Loucy (cell line): ENCODE results near the gene NBAS.

Experiments
- H2AFZ ChIP-seq: fragments of 200-600 bp; sonication (generic); 2 replicates; pipeline ENCODE4 v1.6.0; 2016; ENCODE audit warnings: antibody characterized with exemption, mild to moderate bottlenecking, low read length, moderate library complexity
- H3F3A ChIP-seq: fragments of 200-600 bp; 2 replicates; pipeline ENCODE4 v1.6.0; 2016; ENCODE audit warnings: antibody characterized with exemption, low read depth, mild to moderate bottlenecking
- H3K27me3 ChIP-seq: fragments of 200-600 bp; sonication (generic); 2 replicates; pipeline ENCODE4 v1.6.1; 2014; ENCODE audit warnings: low read length, mild to moderate bottlenecking; ENCODE audit not compliant: insufficient read depth, poor library complexity, severe bottlenecking
- H3K36me3 ChIP-seq: fragments of 200-600 bp; sonication (generic); 2 replicates; pipeline ENCODE4 v1.6.1; 2016; ENCODE audit warnings: low read length; ENCODE audit not compliant: insufficient read depth
- H3K4me1 ChIP-seq: fragments of 200-600 bp; sonication (generic); 2 replicates; pipeline ENCODE4 v1.5.1; 2014; ENCODE audit warnings: low read length, mild to moderate bottlenecking; ENCODE audit not compliant: insufficient read depth, poor library complexity, severe bottlenecking
- H3K4me2 ChIP-seq: fragments of 200-600 bp; sonication (generic); 2 replicates; pipeline ENCODE4 v1.6.0; 2014; ENCODE audit warnings: antibody characterized with exemption, low read length, low read depth, mild to moderate bottlenecking; ENCODE audit not compliant: poor library complexity, severe bottlenecking
- H3K4me3 ChIP-seq: fragments of 200-600 bp; sonication (generic); 2 replicates; pipeline ENCODE4 v1.5.1; 2014; ENCODE audit warnings: low read length, mild to moderate bottlenecking, mixed read lengths; ENCODE audit not compliant: poor library complexity, severe bottlenecking
- H3K79me2 ChIP-seq: fragments of 200-600 bp; sonication (generic); 2 replicates; pipeline ENCODE4 v1.6.1; 2014; ENCODE audit warnings: low read length; ENCODE audit not compliant: insufficient read depth
- H3K9ac ChIP-seq: fragments of 200-600 bp; sonication (generic); 2 replicates; pipeline ENCODE4 v1.6.0; 2014; ENCODE audit warnings: mild to moderate bottlenecking, low read depth, low read length, moderate library complexity; ENCODE audit not compliant: poor library complexity, severe bottlenecking
- H3K9me2 ChIP-seq: fragments of 200-600 bp; sonication (generic); replicated peaks from 2 replicates; pipeline ENCODE4 v1.6.1; 2016; ENCODE audit warnings: low read depth, low read length, mixed read lengths
- H3K9me3 ChIP-seq: fragments of 200-600 bp; sonication (generic); 2 replicates; pipeline ENCODE4 v1.6.1; 2014; ENCODE audit warnings: mild to moderate bottlenecking, antibody characterized with exemption, low read length, low read depth; ENCODE audit not compliant: insufficient read depth
- H4K20me1 ChIP-seq: fragments of 200-600 bp; sonication (generic); 2 replicates; pipeline ENCODE4 v1.6.0; 2014; ENCODE audit warnings: antibody characterized with exemption, low read length, mild to moderate bottlenecking; ENCODE audit not compliant: insufficient read depth, poor library complexity, severe bottlenecking
- EZH2phosphoT487 ChIP-seq: fragments of 200-600 bp; IDR thresholded peaks from 2 replicates; pipeline ENCODE4 v1.6.1; 2018; ENCODE audit warnings: antibody characterized with exemption, mild to moderate bottlenecking, moderate library complexity, borderline replicate concordance
- TF ChIP-seq, protein P1 (sequence below): fragments of 200-600 bp; sonication (generic); conservative IDR thresholded peaks from 2 replicates; pipeline ENCODE4 v1.5.1; 2014; ENCODE audit warnings: mild to moderate bottlenecking, antibody characterized with exemption, low read length

Gene NBAS

DNA sequence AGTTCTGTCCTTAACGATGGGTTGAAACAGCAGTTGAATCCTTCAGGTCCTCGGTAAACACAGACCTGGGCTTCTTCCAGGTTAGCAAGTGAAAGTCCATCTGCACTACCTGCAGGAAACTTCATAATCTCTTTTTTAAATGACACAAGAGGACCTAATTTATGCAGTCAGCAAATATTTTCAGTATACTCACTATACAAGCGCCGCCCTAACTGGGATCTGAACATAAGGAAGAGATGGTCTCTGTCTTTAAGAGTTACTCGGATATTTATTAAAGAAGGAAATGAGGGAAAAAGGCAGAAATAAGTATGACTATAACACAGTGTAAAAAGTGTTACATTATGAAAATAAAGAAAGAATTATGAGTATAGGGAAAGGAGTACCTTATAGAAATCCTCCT is 103.3 kb downstream of the NBAS start:
- no peak overlapping the region for H3K9ac ChIP-seq
- TF ChIP-seq EZH2phosphoT487 = no peak
- TF ChIP-seq, protein P1, sequence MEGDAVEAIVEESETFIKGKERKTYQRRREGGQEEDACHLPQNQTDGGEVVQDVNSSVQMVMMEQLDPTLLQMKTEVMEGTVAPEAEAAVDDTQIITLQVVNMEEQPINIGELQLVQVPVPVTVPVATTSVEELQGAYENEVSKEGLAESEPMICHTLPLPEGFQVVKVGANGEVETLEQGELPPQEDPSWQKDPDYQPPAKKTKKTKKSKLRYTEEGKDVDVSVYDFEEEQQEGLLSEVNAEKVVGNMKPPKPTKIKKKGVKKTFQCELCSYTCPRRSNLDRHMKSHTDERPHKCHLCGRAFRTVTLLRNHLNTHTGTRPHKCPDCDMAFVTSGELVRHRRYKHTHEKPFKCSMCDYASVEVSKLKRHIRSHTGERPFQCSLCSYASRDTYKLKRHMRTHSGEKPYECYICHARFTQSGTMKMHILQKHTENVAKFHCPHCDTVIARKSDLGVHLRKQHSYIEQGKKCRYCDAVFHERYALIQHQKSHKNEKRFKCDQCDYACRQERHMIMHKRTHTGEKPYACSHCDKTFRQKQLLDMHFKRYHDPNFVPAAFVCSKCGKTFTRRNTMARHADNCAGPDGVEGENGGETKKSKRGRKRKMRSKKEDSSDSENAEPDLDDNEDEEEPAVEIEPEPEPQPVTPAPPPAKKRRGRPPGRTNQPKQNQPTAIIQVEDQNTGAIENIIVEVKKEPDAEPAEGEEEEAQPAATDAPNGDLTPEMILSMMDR = no peak
- H3K4me3 ChIP-seq = no peak overlapping the region
- no peaks in the 10 kb centered on the region for H3F3A ChIP-seq
- no peak overlapping the region for H2AFZ ChIP-seq
- H3K9me2 ChIP-seq = no peaks in the 10 kb centered on the region
- no peaks in the 10 kb centered on the region for H3K4me1 ChIP-seq
- no peaks in the 10 kb centered on the region for H3K79me2 ChIP-seq
- no peaks in the 10 kb centered on the region for H3K27me3 ChIP-seq
- no peak overlapping the region for H3K4me2 ChIP-seq
- no peaks in the 10 kb centered on the region for H3K9me3 ChIP-seq
- H3K36me3 ChIP-seq = peaks cover 84% of the 10 kb centered on the region
- no peaks in the 10 kb centered on the region for H4K20me1 ChIP-seq

DNA sequence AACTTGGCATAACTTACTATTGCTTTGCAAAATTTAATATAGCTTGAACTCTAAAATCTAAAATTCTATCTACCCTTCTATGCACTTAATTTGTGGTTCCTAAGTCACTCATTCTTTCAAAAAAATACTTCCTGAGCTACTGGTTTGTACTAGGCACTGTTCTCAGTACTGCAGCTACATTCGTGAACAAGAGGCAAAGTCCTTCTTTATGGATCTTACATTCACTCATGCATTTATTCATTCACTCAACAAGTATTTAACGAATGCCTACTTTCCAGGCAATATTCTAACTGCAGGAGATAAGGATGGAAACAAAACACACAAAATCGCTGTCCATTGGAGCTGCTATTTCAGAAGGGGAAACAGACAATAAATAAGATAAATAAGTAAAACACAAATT is 104.8 kb downstream of the NBAS start:
- Histone ChIP-seq H3K9me2 (no peaks in the 10 kb centered on the region), H3K9me3 (no peaks in the 10 kb centered on the region), H3K4me1 (no peaks in the 10 kb centered on the region), H3K79me2 (no peaks in the 10 kb centered on the region), H2AFZ (no peak overlapping the region), H3F3A (no peaks in the 10 kb centered on the region), H3K36me3 (peaks cover 81% of the 10 kb centered on the region), H3K4me2 (no peak overlapping the region), H3K4me3 (no peak overlapping the region), H4K20me1 (no peaks in the 10 kb centered on the region), H3K27me3 (no peaks in the 10 kb centered on the region), H3K9ac (no peak overlapping the region)
- no peak for TF ChIP-seq EZH2phosphoT487
- TF ChIP-seq, protein P1 = no peak

DNA sequence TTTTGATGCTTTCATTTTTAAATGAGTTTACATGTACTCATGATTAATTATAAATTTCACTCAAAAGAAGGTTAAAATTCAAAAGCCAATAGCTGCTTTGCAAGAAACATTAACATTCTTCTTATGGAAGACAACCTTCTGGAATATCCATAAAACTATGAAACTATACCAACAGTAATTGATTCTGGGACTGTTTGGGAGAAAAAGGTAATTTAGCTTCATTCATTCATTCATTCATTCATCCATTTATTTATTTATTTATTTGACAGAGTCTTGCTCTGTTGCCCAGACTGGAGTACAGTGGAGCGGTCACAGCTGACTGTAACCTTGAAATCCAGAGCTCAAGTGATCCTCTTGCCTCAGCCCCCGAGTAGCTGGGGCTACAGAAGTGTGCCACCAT is 110.3 kb downstream of the NBAS start:
- Histone ChIP-seq H3K79me2 (no peaks in the 10 kb centered on the region), H3K4me3 (no peak overlapping the region), H3F3A (no peaks in the 10 kb centered on the region), H4K20me1 (no peaks in the 10 kb centered on the region), H2AFZ (no peak overlapping the region), H3K9ac (no peak overlapping the region), H3K27me3 (no peaks in the 10 kb centered on the region), H3K4me1 (peaks cover 10% of the 10 kb centered on the region), H3K36me3 (peaks cover 40% of the 10 kb centered on the region), H3K4me2 (no peak overlapping the region), H3K9me3 (peaks cover 2% of the 10 kb centered on the region; the same call in 1 of the 2 replicates), H3K9me2 (no peaks in the 10 kb centered on the region)
- TF ChIP-seq EZH2phosphoT487 = no peak
- TF ChIP-seq, protein P1 = no peak
